Suprapubic skin (tissue), 4 donors: ENCODE results near the gene BEST4. TPM values are rescaled to one million over a fixed set of nuclear protein-coding genes. Genes with fewer than 3 reads are reported as not detected.
A peak's percentile ranks its signal among the peaks of the same experiment; 100 is the strongest.
"Not testable (repeated sequence)": the region's sequence is repeated elsewhere in the genome, so short reads cannot be mapped to it uniquely, and the experiment has no call there.

Experiments
- DNase-seq, 2 donors: peaks; one replicate each; pipeline ENCODE4 v3.0.0-alpha.2; 2019; ENCODE audit warnings: low spot score in 2 of 2
- H3K27ac ChIP-seq: fragments of 200-600 bp; sonication (generic); one replicate; pipeline ENCODE4 v1.5.1; 2019
- H3K27me3 ChIP-seq: fragments of 200-600 bp; sonication (generic); one replicate; pipeline ENCODE4 v1.5.1; 2019
- H3K36me3 ChIP-seq: fragments of 200-600 bp; sonication (generic); one replicate; pipeline ENCODE4 v1.5.1; 2019
- H3K4me1 ChIP-seq: fragments of 200-600 bp; sonication (generic); one replicate; pipeline ENCODE4 v1.5.1; 2019
- H3K4me3 ChIP-seq: fragments of 200-600 bp; sonication (generic); one replicate; pipeline ENCODE4 v1.5.1; 2019; ENCODE audit warnings: mild to moderate bottlenecking
- H3K9me3 ChIP-seq: fragments of 200-600 bp; sonication (generic); one replicate; pipeline ENCODE4 v1.5.1; 2019
- EP300 ChIP-seq: sonication (generic); formaldehyde crosslinking; IDR thresholded peaks from one replicate; pipeline ENCODE4 v1.6.1; 2017; ENCODE audit warnings: antibody characterized with exemption
- POLR2A ChIP-seq, 2 donors: fragments of 450-650 bp; IDR thresholded peaks; one replicate each; pipeline ENCODE4 v1.6.1; 2017; ENCODE audit warnings: antibody characterized with exemption in 2 of 2, mild to moderate bottlenecking in 2 of 2, moderate library complexity in 2 of 2
- POLR2AphosphoS5 ChIP-seq, 3 donors: sonication (generic); formaldehyde crosslinking; IDR thresholded peaks; one replicate each; pipeline ENCODE4 v1.6.1; 2017; ENCODE audit warnings: antibody characterized with exemption in 3 of 3
- WGBS: methylation state at CpG from one replicate; pipeline ENCODE4 v1.1.5; 2018; 5-methylcytosine and 5-hydroxymethylcytosine counted together
- total RNA-seq, 4 donors: library from RNA; depleted of rRNA; stranded (reverse); fragments of >200 nt; gene quantifications; one replicate each; pipeline ENCODE4 v1.1.0, GENCODE V29; 2016
- TF ChIP-seq, protein P1 (sequence below), 2 donors: fragments of 200-600 bp in 1 of 2; fragments of 450-650 bp in 1 of 2; sonication (generic) in 1 of 2; IDR thresholded peaks; one replicate each; pipeline ENCODE4 v1.5.1; 2016 to 2019; ENCODE audit warnings: antibody characterized with exemption in 2 of 2, mild to moderate bottlenecking in 1 of 2, moderate library complexity in 1 of 2

BEST4 gene
- total RNA-seq, 4 donors from 2014 or later: 0.30 to 0.72 (median 0.30) TPM; not detected in 1

DNA sequence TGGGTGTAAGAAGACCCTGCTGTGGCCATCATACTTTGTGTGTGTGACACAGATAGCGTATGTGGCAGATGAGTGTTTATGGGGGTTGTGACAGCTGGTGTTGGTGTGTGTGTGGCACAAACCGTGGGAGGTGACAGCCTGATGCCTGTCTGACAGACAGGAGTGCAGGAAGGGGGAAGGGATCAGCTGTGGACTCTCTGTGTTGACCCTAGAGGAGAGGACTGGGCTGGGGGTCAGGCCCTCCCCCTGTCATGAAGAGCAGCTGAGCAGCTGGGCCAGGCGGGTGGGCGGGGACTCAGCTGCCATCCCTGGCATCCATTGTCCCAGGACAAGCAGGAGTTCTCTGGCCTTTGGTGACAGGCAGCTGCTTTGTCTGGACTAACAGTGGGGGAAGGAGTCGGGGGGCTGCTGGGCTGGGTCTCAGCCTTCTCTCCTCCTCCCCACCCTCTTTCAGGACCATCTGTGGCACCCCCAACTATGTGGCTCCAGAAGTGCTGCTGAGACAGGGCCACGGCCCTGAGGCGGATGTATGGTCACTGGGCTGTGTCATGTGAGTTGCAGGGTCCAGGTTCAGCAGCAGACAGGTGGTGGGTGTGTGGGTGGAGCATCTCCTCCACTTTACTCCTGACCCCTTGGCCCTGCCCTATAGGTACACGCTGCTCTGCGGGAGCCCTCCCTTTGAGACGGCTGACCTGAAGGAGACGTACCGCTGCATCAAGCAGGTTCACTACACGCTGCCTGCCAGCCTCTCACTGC is 14.5 kb upstream of the BEST4 start:
- Histone ChIP-seq H3K4me1 (peaks cover 59% of the 10 kb centered on the region), H3K36me3 (peaks cover 44% of the 10 kb centered on the region), H3K4me3 (peak overlapping the region; percentile 82)

DNA sequence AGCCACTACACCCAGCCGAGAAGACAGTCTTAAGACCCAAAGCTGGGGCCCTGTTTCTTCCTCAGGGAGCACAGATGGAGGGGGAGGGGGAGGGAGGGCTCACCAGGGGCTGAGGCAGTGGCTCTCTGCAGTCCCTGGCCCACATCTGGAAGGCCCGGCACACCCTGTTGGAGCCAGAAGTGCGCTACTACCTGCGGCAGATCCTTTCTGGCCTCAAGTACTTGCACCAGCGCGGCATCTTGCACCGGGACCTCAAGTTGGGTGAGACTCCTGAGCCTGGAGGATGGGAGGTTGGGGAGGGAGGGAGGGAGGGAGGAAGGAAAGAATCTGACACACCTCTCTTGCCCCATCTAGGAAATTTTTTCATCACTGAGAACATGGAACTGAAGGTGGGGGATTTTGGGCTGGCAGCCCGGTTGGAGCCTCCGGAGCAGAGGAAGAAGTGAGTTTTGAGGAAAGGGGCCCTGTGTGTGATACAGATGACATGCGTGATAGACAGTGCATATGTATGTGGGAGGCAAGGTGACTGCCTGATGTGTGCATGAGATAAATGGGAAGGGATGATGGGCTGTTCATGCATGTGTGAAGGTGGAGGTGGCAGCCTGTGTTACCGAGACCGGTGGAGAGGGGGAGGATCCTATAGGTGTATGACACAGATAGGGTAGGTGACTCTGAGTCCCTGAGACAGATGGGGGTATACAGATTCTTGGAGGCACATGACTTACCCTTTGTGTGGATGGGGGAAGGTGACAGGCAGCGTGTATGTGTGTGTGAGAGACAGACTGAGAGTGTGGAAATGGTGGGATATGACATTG is 13.7 kb upstream of the BEST4 start:
- 46% methylated on average over 13 of the region's 13 CpGs for WGBS
- TF ChIP-seq, protein P1, sequence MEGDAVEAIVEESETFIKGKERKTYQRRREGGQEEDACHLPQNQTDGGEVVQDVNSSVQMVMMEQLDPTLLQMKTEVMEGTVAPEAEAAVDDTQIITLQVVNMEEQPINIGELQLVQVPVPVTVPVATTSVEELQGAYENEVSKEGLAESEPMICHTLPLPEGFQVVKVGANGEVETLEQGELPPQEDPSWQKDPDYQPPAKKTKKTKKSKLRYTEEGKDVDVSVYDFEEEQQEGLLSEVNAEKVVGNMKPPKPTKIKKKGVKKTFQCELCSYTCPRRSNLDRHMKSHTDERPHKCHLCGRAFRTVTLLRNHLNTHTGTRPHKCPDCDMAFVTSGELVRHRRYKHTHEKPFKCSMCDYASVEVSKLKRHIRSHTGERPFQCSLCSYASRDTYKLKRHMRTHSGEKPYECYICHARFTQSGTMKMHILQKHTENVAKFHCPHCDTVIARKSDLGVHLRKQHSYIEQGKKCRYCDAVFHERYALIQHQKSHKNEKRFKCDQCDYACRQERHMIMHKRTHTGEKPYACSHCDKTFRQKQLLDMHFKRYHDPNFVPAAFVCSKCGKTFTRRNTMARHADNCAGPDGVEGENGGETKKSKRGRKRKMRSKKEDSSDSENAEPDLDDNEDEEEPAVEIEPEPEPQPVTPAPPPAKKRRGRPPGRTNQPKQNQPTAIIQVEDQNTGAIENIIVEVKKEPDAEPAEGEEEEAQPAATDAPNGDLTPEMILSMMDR (IDR thresholded peaks at IDR 0.05): no peak
- TF ChIP-seq POLR2A (IDR thresholded peaks at IDR 0.05): no peak
- TF ChIP-seq EP300: no peak
- TF ChIP-seq POLR2AphosphoS5 (IDR thresholded peaks at IDR 0.05): no peak
- Histone ChIP-seq H3K4me1 (peaks cover 51% of the 10 kb centered on the region), H3K36me3 (peaks cover 44% of the 10 kb centered on the region), H3K4me3 (peak overlapping the region; percentile 82), H3K9me3 (no peaks in the 10 kb centered on the region), H3K27ac (peak overlapping the region; percentile 50), H3K27me3 (no peaks in the 10 kb centered on the region)
- DNase-seq: peak in 1 of 2 donors; percentile 79

More for the DNA sequence above, 14.5 kb upstream of the BEST4 start:
- TF ChIP-seq POLR2AphosphoS5 (IDR thresholded peaks at IDR 0.05): no peak
- no peaks in the 10 kb centered on the region for H3K27me3 ChIP-seq
- WGBS: 79% methylated on average over 10 of the region's 13 CpGs
- H3K9me3 ChIP-seq: no peaks in the 10 kb centered on the region
- H3K27ac ChIP-seq: peak overlapping the region; percentile 50
- DNase-seq: peak in 1 of 2 donors; percentile 71

DNA sequence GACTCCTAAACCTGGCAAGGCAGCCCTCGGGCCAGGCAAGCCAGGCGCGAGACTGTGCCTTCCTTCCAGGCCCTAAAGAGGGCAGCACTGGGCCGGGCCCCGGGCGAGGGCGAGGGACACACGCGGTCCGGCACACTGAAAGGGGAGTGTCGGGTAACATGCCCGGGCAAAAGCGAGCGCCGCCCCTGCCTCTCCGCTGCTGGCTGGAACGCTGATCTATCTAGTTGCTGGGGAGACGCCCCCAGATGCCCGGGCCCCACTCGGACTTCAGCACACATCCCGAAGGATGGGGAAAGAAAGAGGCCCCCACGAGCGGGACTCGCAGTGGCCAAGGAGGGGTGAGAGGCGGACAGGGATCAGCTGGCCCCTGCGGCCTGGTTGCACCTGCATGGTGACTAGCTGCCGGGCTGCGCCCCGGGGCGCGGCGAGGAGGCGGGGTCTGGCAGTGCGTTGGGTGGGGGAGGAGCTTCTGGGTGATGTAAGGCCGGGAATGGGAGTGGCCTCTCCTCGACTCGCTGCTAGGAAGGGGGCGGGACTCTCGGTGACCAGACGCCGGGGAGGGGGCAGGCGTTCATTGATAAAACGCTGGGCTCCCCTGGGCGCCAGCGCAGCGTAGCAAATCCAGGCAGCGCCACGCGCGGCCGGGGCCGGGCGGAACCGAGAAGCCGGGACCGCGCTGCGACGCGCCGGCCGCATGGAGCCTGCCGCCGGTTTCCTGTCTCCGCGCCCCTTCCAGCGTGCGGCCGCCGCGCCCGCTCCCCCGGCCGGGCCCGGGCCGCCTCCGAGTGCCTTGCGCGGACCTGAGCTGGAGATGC is 12.0 kb upstream of the BEST4 start, which contains the start of gene PLK3:
Gene PLK3 (plus strand): TSS at position 608 of the 815 bp plus-strand sequence. CDS start 87 bp downstream, at position 695.
- DNase-seq: peak; percentile 99
- Histone ChIP-seq H3K4me3 (peak within 1 kb of the TSS; percentile 82), H3K9me3 (no peaks in the 10 kb centered on the region), H3K27me3 (no peaks in the 10 kb centered on the region), H3K36me3 (peaks cover 28% of the 10 kb centered on the region), H3K27ac (peak within 1 kb of the TSS; percentile 93), H3K4me1 (peaks cover 41% of the 10 kb centered on the region)
- WGBS: 0% methylated on average over 15 of the region's 79 CpGs
- TF ChIP-seq EP300: no peak
- peak; percentile 87 to 99 for TF ChIP-seq POLR2A (IDR thresholded peaks at IDR 0.05)
- peak in 2 of 3 donors; percentile 71 to 91 for TF ChIP-seq POLR2AphosphoS5 (IDR thresholded peaks at IDR 0.05)
- TF ChIP-seq, protein P1 (IDR thresholded peaks at IDR 0.05): peak; percentile 75 to 97

DNA sequence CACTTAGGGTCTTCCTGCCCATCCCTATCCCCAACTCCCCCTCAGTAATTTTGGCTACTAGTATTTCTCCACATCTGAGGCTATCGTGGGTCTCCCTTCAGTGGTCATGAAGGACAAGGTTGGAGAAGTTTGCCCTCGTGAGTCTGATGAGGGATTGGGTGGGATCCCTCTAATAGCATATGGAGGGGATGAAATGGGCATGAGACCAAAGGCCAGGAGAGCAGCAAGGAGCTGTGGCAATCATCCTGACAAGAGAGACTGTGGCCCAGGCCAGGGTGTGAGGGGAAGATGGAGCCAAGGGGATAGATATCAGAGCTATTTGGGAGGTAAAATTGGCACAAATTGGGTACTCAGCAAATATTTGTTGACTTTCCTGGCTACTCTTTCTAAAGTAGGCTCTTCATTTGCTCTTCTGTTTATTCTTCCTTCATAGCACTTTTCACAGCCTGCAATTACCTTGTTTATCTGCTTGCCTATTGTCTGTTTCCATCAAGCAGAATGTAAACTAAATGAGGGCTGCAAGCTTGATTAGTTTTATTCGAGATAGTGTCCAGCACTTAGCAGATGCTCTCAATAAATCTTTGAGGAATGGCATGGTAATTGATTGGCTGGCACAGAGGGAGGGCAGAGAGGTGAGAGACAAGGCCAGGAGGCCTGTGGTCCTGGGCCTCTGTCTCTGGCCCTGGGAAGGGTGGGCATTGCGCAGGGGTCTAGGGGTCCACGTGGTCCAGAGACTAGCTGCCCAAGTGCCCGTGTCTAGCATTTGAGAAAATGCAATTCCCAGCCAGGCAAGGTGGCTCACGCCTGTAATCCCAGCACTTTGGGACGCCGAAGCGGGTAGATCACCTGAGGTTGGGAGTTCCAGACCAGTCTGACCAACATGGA is 10.8 kb upstream of the BEST4 start:
- TF ChIP-seq POLR2A (IDR thresholded peaks at IDR 0.05) (no peak), EP300 (no peak), POLR2AphosphoS5 (IDR thresholded peaks at IDR 0.05) (no peak)
- TF ChIP-seq, protein P1 (IDR thresholded peaks at IDR 0.05): no peak
- H3K36me3 ChIP-seq: peaks cover 16% of the 10 kb centered on the region
- 88% methylated on average over 8 of the region's 10 CpGs for WGBS
- peaks cover 38% of the 10 kb centered on the region for H3K4me1 ChIP-seq
- no peaks in the 10 kb centered on the region for H3K27me3 ChIP-seq
- DNase-seq: peak; percentile 56 to 68
- no peaks in the 10 kb centered on the region for H3K9me3 ChIP-seq
- peak overlapping the region; percentile 93 for H3K27ac ChIP-seq
- no peak overlapping the region for H3K4me3 ChIP-seq

DNA sequence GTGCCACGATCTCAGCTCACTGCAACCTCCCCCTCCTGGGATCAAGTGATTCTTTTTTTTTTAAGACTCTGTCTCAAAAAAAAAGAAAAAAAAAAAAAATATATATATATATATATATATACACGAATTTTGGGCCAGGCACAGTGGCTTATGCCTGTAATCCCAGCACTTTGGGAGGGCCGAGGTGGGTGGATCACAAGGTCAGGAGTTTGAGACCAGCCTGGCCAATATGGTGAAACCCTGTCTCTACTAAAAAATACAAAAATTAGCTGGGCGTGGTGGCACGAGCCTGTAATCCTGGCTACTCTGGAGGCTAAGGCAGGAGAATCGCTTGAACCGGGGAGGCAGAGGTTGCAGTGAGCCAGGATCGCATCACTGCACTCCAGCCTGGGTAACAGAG is 9.9 kb upstream of the BEST4 start:
- H3K27ac ChIP-seq, H3K27me3 ChIP-seq, H3K9me3 ChIP-seq, H3K36me3 ChIP-seq, H3K4me3 ChIP-seq: not testable (repeated sequence)
- H3K4me1 ChIP-seq: peaks cover 39% of the 10 kb centered on the region
- WGBS: 71% methylated on average over 8 of the region's 8 CpGs
- DNase-seq: peak in 1 of 2 donors; percentile 35
